Activated T-cell treated with anti-CD3 and anti-CD28 coated beads, Interleukin-2, amount 50 U/mL, for 48 hours (primary cell): Measurements from ENCODE around the gene PSD2.

ENCODE experiments used
- DNase-seq, 2 experiments: peaks; one replicate each; pipeline ENCODE4 v3.0.0-alpha.2; 2020

Gene PSD2

DNA sequence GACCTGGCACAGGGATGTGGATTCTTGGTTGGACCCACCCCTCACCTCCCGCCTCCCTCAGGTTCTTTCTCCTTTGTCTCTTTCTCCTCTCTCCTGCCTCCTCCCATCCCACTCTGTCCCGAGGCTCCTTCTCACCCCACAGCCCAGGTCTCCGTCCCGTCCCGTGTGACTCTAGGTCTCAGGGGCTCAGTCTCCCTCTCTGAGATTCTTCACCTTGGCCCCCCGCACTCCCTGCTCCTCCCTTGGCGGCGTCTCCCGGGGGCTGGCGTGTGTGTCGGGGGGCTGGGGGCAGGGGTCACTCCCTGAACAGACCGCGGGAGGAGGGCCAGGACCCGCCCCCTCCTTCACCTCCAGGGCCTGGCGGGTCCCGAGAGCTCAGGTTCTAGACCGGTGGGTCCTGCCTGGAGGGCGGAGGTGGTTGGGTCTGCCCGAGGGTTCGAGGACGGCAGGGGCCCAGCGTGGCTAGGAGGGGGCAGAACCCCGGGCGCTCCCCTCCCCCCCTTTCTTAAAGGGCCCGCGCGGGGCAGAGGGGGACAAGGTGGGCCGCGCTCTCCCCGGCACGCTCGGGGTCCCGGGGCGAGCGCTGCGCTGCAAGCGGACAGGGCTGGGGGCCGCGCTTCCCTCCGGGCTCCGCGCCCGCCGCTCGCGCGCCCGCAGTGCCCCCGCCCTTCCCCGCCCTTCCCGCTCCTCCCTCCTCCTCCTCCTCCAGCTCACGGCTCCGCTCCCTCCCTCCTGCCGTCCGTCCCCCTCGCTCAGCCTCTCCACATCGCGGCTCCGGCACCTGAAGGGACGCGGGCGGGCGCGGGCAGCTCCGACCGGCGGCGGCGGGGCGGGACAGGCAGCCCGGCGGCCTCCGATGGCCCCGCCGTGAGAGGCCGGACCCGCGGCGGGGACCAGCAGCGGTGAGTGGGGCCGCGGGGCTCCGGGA is at the start of gene PSD2:
Gene PSD2 (plus strand): TSS at position 735 of the 928 bp plus-strand sequence. CDS start 13,633 bp downstream, outside the sequence.
- DNase-seq: peak in 1 of 2 experiments; percentile 33

DNA sequence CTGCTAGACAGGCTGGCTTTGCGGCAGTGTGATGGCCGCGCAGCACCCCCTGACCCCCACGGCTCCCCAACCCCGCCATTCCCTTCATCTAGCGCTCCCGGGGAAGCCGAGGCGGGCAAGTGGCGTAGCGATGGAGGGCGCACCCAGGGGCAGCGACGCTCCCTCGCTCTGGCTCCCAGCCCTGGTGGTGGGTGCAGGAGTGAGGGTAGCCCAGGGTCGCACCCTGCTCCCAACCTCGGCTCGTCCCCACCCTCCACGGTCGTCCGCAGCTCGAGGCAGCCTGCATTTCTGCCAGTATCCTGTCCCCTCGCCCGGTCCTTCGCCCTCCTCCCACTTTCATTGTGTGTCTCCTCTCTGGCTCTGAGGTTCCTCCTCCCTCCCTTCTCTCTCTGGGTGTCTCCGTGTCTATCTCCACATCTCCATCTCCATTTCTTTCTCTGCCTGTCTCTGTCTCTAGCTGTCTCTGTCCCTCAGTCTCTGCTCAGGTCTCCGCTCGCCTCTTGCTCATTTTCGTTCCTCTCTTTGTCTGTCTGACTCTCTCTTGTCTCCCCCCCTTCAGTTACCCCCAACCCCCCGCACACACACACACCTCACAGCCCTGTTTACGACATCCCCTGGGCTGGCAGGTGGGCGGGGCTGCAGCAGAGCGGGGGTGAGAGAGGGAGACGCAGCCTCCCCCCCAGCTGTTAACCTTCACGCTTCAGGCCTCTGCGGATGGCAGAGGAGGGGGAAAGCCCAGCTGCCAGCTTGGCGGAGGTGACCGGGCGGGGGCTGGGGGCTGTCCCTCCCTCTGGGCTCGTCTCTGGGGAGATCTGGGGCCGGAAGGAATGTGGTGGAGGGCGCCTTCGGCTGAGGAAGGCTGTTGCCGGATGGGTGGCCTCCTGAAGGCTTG is 48.7 kb upstream of the PSD2 start:
- DNase-seq: peak; percentile 74 to 81

- DNase-seq: peak; percentile 70 to 77
These were observed 47.8 kb upstream of the PSD2 start for GRCh38 chr5:139747583-139748504.

DNA sequence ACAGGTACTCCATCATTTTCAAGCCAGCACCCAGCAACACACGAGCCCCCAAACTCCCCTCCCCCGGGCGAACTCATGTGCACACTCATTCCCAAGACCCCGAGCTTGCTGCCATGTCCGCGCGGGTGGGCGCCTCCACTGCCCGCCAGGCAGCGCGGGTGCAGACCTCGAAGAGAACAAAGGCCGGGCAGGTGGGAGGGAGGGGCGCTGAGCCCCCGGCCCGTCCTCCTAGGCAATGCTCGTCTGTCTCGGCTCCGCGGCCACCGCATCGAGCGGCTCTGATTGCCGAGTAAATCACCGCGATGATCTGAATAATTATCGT is 47.1 kb upstream of the PSD2 start:
- DNase-seq: peak in 1 of 2 experiments; percentile 18

DNA sequence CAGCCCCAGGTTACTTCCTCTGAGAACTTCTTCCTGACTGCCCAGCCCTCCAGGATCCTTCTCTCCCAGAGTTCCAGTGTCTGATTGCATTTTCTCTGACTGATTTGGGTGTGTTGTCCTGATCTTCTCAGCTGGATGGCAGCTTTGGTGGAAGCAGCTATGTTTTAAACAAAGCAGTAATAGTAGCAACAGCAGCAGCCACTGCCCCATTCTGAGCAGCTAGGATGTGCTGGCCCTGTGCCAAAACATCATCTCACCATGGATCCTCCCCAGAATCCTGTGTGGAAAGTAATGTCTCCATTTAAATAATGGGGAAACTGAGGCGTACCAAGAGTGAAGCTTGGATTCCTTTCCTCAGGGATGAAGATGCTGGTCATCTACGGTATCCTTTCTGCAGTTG is 46.4 kb upstream of the PSD2 start:
- peak in 1 of 2 experiments; percentile 22 for DNase-seq

DNA sequence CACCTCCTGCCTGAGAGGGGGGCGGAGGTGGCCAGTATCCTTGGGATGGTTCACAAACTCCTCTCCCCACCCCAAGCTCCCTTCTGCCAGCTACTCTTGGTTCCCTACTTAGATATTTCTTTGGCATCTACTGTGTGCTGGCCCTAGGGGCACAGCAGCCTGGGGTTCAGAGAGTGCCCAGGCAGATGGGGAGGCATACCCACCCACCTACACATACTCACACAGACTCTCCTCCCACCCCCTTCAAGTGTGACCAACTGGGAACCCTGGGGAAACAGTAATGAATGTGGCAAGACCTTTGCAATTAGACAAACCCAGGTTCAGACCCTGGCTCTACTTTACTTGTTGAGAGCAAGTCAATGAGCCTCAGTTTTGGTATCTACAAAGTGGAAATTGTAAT is 44.4 kb upstream of the PSD2 start:
- no peak for DNase-seq

- DNase-seq: peak; percentile 43 to 49
These were observed 42.8 kb upstream of the PSD2 start for GRCh38 chr5:139752506-139753473.

- DNase-seq: peak in 1 of 2 experiments; percentile 23
These were observed 39.5 kb upstream of the PSD2 start for GRCh38 chr5:139755892-139756671.

DNA sequence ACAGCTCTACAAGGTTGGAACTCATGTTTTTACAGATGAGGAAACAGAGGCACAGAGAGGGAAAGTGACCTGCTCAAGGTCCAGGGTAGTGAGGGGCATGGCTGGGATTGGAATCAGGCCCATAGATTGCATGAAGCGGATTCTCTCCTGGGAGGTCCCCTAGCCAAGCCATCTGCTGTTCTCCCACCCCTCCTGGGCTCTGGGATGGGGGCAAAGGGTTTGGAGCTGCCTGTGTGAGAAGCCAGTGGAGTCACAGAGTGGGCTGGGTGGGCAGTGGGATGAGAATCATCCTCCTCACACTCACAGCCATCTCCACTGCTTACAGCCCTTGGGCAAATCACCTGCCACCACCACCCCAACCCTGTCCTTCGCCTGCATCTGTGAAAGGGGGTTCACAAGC is 38.6 kb upstream of the PSD2 start:
- no peak for DNase-seq

GRCh38 chr5:139757727-139758509 is 37.7 kb upstream of the PSD2 start:
- no peak for DNase-seq

DNA sequence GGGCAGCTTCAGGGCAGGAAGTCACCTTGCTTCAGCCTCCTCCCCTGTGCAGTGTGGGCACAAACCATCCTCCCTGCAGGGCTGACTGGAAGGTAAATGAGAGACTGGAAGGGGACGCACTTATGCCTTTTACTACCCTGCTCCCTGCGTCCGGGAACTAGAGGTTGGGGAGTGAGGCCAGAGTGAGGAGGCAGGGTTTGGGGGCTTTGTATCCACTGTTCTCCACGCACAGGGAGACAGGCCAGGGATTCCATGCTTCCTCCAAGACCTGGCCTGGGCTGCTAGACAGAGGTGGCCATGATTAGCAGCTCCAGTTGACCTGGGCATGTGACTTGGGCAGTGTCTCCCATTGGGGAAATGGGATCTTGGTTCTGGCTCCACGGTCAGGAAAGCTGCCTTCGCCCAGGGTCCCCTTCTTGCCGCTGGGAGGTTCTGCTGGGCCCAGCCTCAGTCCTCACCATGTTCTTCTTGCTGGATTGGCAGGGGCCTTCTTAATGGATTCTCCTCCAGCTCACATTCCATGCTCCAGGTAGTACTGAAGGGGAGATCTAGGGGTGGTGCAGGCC is 37.0 kb upstream of the PSD2 start:
- DNase-seq: no peak

GRCh38 chr5:139759219-139759721 is 36.3 kb upstream of the PSD2 start:
- no peak for DNase-seq

DNA sequence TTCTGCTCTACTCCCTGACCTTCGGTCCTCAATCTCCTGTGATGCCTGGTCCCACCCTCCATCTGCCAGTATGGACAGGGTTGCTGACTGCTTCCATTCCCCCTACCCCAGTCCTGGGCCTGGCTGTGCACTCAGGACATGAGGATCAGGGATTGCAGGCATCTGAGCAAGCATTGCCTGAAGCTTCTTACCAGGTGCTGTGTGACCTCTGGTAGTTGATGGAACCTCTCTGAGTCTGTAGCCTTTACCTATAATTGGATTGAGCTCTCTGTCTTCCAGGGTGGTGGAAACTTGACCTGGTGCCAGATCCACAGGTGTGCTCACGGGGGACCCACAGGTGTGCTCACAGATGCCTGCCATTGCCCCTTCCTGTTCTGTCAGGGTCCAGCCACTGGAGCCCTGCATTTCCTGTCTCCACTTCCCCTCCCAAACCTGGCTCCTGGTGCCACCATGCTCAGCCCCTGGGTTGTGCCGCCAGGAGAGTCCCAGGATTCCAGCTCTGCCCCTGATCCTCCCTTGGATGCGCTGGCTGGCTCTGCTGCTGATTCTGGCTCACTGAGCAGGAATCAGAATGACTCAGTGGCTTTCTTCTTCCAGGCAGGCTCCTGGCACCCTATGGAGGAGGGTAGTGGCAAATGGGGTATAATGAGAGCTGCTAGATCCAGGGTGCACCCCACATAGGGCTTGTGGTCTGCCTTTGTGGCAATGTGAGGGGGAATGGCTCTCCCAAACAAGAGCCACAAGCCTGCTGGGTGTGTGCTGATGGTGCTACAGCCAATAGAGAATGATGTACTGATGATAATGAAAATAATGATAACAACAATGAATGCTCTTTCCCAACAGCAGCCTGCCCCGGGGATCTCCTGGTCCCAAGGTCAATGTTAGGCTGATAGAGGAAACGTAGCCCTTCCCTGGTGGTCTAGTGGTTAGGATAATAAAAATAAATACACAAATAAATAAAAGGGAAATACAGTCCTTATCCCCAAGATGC is 35.2 kb upstream of the PSD2 start:
- DNase-seq: no peak

DNA sequence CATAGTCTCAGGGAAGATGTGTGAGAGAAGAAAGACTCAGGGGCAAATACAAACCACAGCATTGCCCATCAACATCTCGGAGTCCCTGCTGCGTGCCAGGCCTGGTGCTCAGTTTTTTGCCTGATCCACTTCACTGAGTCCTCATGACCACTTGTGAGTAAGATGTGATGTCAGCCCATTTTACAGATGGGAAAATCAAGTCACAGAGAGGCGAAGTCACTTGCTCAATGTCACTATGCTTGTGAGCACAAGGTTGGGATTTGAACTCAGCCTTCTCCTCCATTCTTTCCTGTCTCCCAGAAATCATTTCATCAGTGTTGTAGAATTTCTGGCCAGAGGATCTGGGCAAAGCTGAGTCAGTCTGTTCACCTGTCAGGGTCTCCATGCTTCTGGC is 34.6 kb upstream of the PSD2 start:
- DNase-seq: no peak

DNA sequence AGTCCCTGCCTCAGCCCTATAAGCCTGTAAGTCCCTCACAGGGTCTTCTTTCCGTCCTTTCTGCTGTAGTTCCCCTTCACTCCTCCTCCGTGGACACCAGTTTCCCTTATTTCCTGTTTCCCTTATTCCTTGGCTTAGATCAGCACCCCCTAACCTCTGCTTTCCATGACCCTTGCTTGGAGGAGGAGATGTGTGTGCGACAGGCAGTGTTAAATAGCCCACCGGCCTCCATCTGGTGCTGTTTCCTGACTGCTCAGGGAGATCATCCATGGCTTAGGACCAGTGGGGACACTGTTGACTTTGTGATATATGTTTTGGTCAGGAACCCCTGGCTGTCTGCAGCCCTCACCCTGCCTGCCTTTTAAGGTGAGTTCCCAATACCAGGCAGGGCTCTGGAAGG is 34.1 kb upstream of the PSD2 start:
- DNase-seq: no peak

DNA sequence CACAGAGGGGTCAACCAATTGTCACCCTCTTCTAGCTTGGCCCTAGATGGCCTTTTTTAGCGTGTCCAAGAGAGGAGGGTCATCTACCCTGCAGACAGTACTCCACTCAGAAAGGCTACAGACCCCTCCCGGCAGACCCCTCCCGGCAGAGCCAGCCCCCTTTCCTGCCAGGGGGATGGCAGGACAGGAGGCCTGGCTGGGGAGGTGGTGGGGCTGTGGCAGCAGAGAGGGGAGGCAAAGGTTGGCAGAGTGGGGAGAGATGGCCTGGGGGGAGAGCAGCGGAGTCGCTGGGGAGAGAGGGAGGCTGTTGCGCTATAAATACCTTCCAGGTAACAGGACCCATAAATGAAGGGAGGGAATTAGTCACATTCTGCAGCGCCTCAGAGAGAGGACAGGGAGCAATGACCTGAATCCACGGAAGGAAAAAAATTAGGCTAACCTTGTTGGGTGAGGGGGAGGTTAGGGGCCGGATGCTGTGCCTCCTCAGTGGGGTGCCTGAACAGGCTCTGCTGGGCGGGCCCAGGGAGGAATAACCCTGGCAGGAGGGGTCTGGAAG is 32.9 kb upstream of the PSD2 start:
- no peak for DNase-seq

DNA sequence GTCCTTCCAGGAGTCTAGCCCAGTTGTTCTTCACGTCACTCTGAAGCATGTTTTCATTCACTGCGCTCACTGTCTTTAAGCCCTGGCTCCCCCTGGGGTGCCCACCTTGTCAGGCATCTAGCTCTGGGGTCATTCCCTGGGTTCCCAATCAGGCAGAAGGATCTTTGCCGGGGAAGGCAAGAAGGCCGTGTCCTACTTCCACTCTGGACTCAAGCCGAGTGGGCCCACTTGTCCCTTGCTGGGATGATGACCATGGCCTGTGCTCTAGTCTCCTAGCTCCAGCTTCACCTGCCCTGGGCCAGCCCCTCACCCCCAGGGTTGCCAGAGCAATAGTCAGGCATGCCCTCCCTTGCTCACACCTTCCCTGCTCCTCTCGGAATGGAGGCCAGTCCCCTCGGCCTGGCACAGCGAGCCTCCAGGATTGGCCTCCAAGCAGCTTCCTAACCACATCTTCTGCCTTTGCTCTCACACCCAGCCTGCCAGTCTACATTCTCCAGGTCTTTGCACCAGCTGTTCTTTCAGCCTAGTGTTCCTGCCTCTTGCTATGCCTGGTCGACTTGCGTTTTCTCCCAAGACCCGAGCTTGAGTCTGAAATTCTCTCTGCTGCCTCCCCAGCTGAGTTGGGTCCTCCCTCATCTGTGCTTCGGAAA is 32.2 kb upstream of the PSD2 start:
- DNase-seq: no peak
